Measurements from ENCODE around the gene NFILZ.
"Not testable (repeated sequence)": the region's sequence is repeated elsewhere in the genome, so short reads cannot be mapped to it uniquely, and the experiment has no call there.

The NFILZ gene

DNA sequence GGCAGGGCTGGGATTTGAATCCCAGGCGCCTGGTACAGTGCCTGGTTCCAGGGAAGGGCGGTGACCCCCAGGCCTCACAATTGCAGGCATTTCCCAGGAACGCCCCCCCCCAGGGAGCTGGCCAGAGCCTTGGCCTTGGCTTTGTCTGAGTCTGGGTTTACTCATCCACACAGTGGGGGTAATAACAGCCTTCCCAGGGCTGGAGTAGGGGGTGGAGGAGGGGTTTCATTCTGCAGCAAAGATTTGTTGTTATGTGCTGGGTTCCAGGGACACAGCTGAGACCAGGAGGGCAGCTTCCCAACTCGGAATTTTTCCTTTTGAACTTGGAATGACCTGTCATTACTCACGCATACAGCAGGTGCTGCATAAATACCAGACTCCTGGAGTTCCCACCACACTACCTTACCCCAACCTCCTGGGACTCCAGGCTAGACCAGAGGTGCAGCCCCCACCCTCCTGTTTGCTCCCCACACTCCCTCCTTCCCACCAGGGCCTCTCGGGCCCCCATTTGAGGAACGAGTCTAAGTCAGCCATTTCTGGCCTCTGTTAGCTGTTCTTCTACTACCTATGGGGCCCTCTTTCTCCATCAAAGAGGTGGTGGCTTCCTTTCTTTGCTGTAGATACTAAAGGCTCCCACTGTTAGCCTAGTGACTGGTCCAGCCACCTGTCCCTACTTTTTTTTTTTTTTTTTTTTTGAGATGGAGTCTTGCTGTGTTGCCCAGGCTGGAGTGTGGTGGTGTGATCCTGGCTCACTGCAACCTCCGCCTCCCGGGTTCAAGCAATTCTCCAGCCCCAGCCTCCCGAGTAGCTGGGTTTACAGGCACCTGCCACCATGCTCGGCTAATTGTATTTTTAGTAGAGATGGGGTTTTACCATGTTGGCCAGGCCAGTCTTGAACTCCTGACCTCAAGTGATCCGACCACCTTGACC is 18.3 kb upstream of the NFILZ start:
- DNase-seq, result no peak

DNA sequence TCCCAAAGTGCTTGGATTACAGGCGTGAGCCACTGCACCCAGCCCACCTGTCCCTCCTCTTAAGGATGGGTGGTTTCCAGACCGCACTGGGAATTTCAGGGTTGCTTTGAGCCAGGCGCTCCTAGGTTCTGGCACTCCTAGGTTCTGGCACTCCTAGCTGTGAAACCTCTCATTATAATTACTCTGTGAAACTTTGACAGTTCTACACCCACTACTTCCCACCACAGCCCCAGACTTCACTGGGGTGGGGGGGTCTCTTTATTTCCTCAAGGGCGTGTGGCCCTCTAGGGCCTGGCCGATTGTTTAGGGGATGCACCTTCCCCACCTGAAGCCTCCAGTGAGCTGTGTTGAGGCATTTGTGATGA is 17.6 kb upstream of the NFILZ start:
- DNase-seq, result no peak

DNA sequence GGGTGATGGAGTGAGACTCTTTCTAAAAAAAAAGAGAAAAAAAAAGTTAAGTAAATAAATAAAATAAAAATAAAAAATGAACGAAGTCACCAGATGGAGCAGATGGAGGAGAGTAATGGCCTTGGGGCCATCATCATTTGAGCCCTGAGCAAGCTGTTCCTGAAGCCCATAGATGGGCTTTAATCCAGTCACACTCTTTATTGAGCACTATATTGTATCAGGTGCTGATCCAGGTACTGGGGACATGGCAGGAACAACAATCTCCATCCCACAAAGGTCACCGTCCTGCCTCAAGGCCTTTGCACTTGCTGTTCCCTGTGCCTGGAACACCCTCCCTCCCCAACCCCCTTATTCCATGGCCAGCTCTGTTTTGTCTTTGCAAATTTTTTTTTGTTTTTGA is 16.0 kb upstream of the NFILZ start:
- no peak for DNase-seq

DNA sequence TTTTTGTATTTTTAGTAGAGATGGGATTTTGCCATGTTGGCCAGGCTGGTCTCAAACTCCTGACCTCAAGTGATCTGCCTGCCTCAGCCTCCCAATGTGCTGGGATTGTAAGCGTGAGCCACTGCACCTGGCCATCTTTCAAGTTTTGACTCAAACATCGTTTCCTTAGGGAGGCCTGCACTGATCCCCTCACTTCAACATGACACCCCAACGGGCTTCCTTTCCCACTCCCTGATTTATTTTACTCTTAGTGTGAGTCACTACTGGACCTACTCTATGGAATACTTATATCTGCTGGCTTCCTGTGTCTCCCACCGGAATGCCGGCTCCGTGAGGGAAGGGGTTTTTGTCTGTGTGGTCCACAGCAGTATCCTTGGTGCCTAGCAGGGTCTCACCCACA is 15.4 kb upstream of the NFILZ start:
- DNase-seq, result no peak

DNA sequence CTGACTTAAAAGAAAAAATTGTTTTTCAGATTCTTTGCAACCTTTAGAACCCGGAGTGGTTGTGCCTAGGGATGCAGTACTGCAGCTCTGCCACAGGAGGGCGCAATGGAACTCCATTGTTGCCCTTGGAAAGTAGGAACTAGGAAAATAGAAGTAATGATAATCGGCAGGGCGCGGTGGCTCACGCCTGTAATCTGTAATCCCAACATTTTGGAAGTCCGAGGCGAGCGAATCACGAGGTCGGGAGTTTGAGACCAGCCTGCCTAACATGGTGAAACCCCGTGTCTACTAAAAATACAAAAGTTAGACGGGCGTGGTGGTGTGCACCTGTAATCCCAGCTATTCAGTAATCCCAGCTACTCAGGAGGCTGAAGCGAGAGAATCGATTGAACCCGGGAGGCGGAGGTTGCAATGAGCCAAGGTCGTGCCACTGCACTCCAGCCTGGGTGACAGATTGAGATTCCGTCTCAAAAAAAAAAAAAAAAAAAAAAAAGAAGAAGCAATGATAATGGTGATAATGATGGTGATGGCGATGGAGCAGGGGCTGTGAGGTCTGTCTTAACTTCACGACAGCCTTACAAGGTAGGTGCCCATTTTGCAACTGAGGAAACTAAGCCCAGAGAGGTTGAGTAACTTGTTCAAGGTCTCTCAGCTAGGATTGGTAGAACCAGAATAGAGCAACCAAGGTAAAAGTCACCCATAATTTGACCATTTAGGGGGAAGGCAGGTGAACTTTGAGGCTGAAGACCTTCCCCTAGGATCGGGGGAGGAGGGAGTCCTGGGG is 14.4 kb upstream of the NFILZ start:
- DNase-seq, result no peak

DNA sequence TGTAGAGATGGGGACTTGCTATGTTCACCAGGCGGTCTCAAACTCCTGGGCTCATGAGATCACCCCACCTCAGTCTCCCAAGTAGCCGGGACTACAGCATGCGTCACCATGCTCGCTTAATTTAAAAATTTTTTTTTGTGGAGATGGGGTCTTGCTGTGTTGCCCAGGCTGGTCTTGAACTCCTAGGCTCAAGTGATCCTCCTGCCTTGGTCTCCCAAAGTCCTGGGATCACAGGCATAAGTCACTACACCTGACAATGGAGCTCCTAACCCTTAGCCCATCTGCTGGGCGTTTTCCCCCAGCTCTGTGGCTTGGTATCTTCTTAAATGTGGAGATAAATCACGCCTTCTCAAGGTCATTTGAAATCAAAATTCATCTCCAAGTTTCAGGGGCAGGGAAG is 13.6 kb upstream of the NFILZ start:
- DNase-seq, result no peak

DNA sequence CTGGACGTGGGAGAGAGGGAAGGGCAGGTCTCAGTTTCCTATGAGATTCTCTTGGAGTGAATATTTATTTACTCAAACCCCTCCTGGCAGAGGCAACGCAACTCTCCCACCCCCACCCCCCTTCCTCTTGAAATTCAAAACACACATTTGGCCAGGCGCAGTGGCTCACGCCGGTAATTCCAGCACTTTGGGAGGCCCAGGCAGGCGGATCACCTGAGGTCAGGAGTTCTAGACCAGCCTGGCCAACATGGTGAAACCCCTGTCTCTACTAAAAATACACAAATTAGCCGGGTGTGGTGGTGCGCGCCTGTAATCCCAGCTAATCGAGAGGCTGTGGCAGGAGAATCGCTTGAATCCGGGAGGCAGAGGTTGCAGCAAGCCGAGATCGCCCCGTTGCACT is 13.1 kb upstream of the NFILZ start:
- DNase-seq, result not testable (repeated sequence)

DNA sequence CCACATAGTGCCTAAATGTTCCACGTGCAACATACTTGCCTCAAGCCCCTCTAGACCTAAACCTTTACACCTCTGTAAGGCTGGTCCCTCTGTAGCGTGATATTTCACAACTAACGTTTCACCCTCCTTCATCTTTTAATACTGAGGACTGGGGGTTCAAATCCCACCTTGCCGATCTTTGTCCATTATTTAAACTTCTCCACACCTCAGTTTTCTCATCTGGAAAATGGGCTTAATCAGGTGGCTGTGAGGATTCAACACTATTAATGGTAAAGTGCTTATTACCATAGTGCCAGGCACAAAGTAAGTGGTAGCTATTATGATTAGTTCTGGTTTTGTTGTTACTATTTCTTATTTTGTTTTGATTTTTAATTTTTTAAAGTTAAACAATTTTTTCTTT is 12.4 kb upstream of the NFILZ start:
- no peak for DNase-seq

DNA sequence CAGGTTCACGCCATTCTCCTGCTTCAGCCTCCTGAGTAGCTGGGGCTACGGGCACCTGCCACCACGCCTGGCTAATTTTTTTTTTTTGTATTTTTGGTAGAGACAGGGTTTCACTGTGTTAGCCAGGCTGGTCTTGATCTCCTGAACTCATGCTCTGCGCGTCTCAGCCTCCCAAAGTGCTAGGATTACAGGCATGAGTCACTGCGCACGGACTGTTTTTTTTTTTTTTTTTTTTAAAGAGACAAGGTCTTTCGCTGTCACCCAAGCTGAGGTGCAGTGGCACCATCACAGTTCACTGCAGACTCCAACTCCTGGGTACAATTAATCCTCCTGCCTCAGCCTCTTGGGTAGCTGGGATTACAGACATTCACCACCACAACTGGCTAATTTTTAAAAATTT is 11.7 kb upstream of the NFILZ start:
- DNase-seq, result no peak

DNA sequence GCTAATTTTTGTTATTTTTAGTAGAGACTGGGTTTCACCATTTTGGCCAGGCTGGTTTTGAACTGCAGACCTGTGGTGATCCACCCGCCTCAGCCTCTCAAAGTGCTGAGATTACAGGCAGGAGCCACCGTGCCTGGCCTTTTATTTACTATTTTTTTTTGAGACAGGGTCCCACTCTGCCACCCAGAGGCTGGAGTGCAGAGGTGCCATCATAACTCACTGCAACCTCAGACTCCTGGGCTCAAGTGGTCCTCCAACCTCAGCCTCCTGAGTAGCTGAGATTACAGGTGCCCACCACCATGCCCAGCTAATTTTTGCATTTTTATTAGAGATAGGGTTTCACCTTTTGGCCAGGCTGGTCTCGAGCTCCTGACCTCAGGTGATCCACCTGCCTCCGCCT is 7.5 kb upstream of the NFILZ start:
- DNase-seq, result not testable (repeated sequence)

DNA sequence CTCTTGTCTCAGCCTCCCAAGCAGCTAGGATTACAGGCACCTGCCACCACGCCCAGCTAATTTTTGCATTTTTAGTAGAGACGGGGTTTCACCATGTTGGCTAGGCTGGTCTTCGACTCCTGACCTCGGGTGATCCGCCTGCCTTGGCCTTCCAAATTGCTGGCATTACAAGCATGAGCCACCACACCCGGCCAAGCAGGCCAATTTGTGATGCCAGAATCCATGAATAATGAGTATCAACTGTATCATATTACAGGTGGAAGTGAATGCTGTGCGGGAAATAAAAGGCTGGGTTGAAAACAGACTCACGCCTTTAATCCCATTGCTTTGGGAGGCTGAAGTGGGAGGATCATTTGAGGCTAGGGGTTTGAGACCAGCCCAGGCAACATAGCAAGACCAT is 3.6 kb upstream of the NFILZ start:
- DNase-seq, result no peak

DNA sequence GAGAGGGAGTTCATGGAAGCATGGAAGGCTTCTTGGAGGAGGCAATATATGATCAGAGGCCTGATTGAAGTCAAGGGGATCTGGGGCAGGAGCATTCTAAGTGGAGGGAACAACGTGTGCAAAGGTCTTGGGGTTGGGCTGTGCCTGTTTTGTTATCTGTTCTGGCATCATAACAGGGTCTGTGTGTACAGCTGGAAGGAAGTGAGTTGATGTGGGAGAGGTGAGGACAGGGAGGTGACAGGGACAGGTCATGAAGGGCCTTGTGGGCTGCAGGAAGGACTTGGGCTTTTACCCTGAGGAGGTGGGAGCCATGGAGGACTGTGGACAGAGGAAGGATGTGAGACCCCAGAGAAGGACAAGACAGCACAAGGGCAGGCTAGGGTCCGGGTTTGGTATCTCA is 1.2 kb upstream of the NFILZ start:
- DNase-seq, result no peak

DNA sequence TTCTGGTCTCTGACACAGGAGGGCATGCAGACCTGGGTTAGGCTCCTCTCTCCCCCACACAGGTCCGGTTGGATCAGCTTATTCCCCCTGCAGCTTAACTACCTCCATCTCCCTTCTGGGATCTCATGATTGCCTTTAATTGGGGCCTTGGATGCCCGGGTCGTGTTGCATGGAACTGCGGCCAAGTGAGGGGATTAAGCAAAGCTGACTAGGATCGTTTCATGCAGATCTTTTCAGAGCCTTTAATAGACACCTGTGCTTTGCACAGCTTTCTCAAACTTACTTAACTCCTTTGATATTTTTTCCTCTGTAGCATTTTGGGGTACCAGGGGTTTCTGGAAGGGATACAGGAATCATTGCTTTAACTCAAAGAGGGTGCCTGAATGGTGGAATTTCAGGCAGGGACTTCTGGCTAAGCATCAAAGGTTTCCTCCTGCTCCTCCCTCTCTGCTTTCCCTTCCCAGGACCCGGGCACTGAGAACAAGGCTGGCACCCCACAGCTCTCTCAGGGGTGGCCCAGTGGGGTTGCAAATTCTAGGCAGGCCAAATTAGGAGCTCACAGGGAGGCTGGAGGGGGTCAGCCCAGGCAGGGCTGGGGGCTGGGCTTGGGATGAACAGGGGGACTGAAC is 477 bp downstream of the NFILZ start:
- DNase-seq, result no peak

DNA sequence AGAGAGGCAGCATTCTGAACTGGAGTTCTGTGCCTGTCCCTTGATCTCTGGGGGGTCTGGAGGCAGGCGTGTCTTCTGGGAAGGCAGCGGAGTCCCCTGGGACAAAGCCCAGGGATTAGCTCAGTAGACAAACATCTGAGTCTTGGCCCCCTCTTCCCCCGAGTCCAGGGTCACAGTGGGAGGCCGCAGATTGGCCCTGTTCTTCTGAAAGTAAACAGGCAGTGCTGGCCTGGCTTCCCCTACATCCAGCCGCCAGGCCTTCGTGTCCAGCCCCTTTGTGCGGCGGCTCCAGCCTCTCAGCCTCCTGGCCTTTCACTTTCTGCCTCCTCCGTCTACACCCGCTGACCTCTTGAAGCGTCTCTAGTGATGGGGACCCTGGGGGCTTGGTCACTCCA is 989 bp downstream of the NFILZ start:
- no peak for DNase-seq

DNA sequence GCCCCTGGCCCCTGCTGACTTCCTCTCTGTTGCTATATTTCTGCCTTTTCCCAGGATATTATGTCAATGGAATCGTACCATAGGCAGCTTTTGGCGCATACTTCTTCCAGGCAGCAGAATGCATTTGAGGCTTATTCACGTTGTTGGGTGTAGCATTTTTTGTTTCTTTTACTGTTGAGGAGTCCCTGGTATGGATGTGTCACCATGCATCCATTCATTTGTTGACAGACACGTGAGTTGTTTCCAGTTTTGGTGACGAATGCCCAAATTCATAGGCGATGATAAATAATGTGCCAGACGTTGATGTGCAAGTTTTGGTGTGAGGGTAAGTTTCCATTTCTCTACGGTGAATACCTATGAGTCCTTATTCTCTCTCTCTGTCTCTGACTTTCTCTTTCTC is 5.0 kb downstream of the NFILZ start:
- DNase-seq, result no peak

DNA sequence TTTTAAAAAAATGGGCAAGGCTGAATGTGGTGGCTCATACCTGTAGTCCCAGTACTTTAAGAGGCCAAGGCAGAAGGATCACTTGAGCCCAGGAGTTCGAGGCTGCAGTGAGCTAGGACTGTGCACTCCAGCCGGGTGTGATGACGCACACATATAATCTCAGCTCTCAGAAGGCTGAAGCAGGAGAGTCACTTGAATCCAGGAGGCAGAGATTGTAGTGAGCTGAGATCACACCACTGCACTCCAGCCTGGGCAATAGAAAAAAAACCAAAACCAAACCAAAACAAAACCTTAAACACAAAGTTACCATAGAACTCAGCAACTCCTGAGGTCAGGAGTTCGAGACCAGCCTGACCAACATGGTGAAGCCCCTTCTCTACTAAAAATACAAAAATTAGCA is 6.6 kb downstream of the NFILZ start:
- DNase-seq, result not testable (repeated sequence)

DNA sequence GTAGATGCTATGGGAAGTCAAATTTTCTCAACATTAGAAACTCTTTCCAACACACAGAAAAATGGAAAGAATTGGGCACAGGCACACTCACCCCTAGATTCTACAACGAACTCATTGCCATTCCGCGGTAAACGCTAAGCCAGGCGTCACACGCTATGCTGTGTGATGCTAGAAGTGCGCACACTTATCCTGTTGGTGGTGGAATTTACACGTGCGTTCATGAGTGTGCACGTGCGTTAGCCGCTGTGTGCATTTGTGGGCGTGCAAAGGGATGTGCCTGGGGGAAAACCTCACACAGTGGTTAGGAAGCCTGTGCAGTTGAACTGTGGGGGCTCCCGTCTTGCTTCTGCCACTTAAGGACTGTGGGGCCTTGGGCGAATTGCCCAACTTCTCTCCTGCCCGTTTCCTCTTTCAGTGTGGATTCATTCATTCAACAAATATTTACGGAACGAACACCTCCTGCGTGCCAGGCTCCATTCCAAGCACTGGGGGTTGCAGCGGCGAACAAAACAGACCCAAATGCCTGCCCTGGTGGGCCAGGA is 7.7 kb downstream of the NFILZ start:
- no peak for DNase-seq

DNA sequence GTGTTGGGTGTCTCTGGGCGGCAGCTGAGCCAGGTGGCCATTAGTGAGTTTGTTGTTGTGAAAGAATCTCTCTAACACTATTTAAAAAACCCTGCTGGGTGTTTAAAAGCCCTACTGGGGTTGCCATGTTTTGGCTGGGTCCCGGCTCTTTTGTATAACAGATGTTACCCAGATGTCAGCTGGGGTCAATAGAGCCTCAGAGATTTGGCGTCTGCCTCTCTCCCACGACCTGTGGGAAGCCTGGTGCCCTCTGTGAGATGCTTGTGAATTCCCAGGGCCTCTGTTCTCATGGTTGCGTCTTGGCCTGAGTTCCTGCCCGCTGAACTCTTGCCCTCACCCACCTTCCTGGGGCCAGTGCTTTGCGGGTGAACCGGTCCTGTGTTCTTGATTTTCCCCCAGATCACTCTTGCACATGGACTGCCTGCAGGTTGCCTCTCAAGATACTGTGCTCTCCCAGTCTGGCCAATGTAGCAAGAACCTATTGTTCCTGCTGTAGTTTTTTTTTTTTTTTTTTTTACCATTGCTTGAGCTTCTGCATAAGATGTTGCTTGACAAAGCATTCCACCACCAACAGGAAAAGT is 9.5 kb downstream of the NFILZ start:
- no peak for DNase-seq

DNA sequence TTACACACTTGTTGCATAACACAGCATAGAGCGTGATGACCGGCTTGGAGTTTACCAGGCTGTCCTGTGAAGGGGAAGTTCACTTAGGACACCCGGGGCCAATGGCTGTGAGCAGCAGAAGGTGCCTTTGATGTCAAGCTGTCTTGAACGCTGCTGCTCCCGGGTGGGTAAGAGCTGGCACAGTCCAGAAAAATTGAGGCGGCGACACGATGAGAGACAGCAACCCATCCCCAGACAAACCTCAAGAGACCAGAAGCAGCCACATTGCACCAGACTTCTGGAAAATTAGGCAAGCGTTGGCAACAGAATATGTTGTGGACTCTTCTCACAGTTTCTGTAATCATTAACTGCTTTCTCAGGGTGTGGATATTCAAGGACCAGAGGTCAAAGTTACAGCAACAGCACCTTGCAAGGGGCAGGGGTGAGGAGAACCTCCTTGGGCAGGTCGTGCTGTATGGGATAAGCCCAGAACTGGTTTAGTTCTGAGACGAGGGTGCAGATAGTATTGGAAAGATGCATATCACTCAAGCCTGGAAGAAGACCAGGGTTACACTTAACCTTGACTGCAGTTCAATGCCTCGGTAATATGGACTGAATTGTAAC is 10.1 kb downstream of the NFILZ start:
- DNase-seq, result no peak

DNA sequence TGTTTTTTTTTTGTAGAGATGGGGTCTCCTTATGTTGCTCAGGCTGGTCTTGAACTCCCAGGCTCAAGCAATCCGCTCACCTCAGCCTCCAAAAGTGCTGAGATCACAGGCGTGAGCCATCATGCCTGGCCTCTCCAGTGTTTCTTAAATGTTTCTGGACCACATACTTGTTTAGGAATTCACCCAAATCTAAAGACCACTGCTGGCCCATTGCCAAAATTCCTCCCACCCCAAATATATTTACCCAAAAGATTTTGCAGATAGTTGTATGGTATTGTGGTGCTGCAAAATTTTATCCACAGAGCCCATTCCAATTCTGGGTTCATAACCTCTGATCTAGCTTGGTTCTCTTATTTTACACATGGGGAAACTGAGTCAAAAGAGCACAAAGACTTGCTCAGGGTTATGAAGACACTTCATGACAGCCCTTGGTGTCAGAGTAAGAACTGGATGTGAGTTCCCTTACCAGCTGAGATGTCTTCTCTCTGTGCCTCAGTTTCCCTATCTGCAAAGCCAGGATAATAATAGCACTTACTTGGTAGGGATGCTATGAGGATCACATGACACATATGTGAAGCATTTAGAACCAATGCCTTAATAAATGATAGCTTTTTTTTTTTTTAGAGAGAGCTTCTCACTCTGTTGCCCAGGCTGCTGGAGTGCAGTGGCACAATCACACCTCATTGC is 10.9 kb downstream of the NFILZ start:
- no peak for DNase-seq

DNA sequence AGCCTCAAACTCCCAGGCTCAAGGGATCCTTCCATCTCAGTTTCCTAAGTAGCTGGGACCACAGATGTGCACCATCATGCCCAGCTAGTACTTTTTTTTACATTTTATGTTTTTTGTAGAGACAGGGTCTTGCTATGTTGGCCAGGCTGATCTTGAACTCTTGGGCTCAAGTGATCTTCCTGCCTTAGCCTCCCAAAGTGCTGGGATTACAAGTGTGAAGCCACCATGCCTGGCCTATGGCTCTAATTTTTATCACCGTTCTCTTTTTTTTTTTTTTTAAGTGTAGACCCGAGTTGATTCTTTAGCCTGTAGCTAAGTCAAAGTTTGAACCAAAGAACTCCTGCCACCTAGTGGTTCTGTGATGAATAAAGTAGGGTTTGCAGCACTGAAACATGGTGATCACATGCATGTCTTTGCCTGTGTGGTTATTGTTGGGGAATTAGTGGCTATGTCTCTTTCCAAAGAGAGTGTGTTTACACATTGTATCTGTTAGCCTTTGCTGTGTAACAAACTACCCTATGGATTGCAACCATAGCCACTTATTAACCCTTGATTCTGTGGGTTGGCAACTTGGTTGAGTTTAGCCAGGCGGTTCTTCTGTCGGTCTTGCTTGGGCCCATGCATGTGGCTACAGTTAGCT is 11.6 kb downstream of the NFILZ start:
- peak; percentile 23 for DNase-seq

DNA sequence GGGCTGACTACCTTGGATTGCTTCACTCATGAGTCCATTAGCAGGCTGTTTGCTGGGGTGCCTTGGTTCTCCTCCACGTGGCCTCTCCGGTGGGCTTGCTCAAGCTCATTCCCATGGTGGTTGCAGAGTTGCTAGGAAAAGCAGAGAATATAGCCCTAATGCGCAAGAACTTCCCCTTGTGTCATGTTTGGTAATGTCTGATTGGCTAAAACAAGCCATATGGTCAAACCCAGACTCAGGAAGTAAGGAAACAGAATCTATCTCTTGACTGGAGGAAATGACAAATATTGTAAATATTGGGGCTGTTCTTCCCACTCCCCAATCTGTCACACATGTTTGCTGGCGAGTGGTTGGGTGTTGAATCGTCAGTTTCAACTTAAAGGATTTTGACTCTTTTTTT is 12.1 kb downstream of the NFILZ start:
- no peak for DNase-seq
